ENCODE data around the gene TNFSF9. TPM values are rescaled to one million over a fixed set of nuclear protein-coding genes. Genes with fewer than 3 reads are reported as not detected.
"Not testable (repeated sequence)": the region's sequence is repeated elsewhere in the genome, so short reads cannot be mapped to it uniquely, and the experiment has no call there.

TNFSF9 gene
- total RNA-seq, 4 donors from 2014 or later = 1.0 to 2.9 (median 1.7) TPM

GRCh38 chr19:6576869-6577475, 46.1 kb downstream of the TNFSF9 start:
- TF ChIP-seq CTCF (IDR thresholded peaks at IDR 0.05) (no peak), POLR2A (IDR thresholded peaks at IDR 0.05) (no peak), EP300 (IDR thresholded peaks at IDR 0.05) (no peak), POLR2AphosphoS5 (IDR thresholded peaks at IDR 0.05) (no peak)
- Histone ChIP-seq H3K9me3 (no peaks in the 10 kb centered on the region), H3K4me1 (peaks cover 19% of the 10 kb centered on the region), H3K36me3 (no peaks in the 10 kb centered on the region), H3K4me3 (no peak overlapping the region), H3K27me3 (peaks cover 6% of the 10 kb centered on the region), H3K27ac (no peak overlapping the region)
- no peak for DNase-seq (ENCODE audit: low spot score in 2 of 2)
- 61% methylated on average over 5 of the region's 5 CpGs for WGBS

GRCh38 chr19:6577476-6578125, 46.8 kb downstream of the TNFSF9 start:
- TF ChIP-seq CTCF (IDR thresholded peaks at IDR 0.05) (no peak), POLR2AphosphoS5 (IDR thresholded peaks at IDR 0.05) (no peak), EP300 (IDR thresholded peaks at IDR 0.05) (no peak), POLR2A (IDR thresholded peaks at IDR 0.05) (no peak)
- no peak overlapping the region for H3K4me3 ChIP-seq
- H3K27ac ChIP-seq = no peak overlapping the region
- DNase-seq (ENCODE audit: low spot score in 2 of 2) = no peak
- H3K9me3 ChIP-seq = no peaks in the 10 kb centered on the region
- WGBS = 52% methylated on average over 5 of the region's 5 CpGs
- H3K36me3 ChIP-seq = no peaks in the 10 kb centered on the region
- H3K4me1 ChIP-seq = peaks cover 19% of the 10 kb centered on the region
- H3K27me3 ChIP-seq = no peaks in the 10 kb centered on the region

GRCh38 chr19:6579450-6580178, 48.8 kb downstream of the TNFSF9 start:
- Histone ChIP-seq H3K4me3 (no peak overlapping the region), H3K36me3 (no peaks in the 10 kb centered on the region), H3K27me3 (peaks cover 10% of the 10 kb centered on the region), H3K4me1 (peaks cover 19% of the 10 kb centered on the region), H3K27ac (no peak overlapping the region), H3K9me3 (no peaks in the 10 kb centered on the region)
- TF ChIP-seq CTCF (IDR thresholded peaks at IDR 0.05) (no peak), POLR2A (IDR thresholded peaks at IDR 0.05) (no peak), EP300 (IDR thresholded peaks at IDR 0.05) (no peak), POLR2AphosphoS5 (IDR thresholded peaks at IDR 0.05) (no peak)
- DNase-seq (ENCODE audit: low spot score in 2 of 2) = no peak
- WGBS = 79% methylated on average over 7 of the region's 7 CpGs

DNA sequence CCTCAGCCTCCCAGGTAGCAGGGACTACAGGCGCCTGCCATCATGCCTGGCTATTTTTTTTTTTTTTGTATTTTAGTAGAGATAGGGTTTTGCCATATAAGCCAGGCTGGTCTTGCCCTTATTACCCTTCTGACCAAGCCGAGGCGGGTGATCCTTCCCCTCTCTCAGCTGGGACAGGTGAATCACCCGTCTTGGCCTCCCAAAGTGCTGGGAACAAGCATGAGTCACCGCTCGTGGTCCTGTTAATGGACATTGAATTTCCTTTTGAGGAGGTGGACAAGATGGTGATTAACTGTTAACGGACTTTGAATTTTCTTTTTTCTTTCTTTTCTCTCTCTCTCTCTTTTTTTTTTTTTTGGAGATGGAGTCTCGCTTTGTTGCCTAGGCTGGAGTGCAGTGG, 49.5 kb downstream of the TNFSF9 start:
- DNase-seq (ENCODE audit: low spot score in 2 of 2) = no peak
- no peak for TF ChIP-seq POLR2A (IDR thresholded peaks at IDR 0.05)
- TF ChIP-seq EP300 (IDR thresholded peaks at IDR 0.05) = no peak
- no peak for TF ChIP-seq POLR2AphosphoS5 (IDR thresholded peaks at IDR 0.05)
- no peak for TF ChIP-seq CTCF (IDR thresholded peaks at IDR 0.05)

DNA sequence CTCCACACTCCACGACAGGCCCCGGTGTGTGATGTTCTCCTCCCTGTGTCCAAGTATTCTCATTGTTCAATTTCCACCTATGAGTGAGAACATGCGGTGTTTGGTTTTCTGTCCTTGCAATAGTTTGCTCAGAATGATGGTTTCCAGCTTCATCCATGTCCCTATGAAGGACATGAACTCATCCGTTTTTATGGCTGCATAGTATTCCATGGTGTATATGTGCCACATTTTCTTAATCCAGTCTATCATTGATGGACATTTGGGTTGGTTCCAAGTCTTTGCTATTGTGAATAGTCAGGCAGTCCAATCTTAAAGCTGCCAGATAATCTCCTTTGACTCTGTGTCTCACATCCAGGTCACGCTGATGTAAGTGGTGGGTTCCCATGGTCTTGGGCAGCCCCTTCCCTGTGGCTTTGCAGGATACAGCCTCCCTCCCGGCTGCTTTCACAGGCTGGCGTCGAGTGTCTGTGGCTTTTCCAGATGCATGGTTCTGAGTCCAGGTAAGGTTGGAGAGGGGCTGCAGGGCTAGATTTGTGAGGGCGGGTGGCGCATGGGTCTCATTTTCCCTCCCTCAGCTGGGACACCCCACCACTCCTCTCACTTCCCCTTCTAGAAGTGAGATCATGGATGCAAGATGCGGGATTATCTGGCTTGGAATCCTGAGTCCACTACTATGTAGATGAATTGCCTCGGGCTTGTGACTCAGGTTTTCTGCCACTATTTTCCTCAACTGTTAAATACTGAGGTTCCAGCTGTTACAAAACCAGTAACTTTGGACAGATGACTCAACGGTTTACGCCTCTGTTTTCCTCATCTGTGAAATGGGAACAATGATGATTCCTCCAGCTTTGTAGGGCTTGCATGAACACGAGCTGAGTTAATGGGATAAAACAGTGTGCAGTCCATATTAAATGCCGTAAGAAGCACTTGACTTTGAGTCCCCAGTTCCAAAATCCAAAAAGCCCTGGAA, 52.0 kb downstream of the TNFSF9 start:
- H3K27me3 ChIP-seq = peaks cover 35% of the 10 kb centered on the region
- H3K9me3 ChIP-seq; H3K36me3 ChIP-seq; H3K27ac ChIP-seq; H3K4me3 ChIP-seq; DNase-seq (ENCODE audit: low spot score in 2 of 2): not testable (repeated sequence)
- H3K4me1 ChIP-seq = peaks cover 11% of the 10 kb centered on the region
- 83% methylated on average over 15 of the region's 16 CpGs for WGBS

More for the DNA sequence above, 49.5 kb downstream of the TNFSF9 start:
- no peaks in the 10 kb centered on the region for H3K9me3 ChIP-seq
- no peak overlapping the region for H3K27ac ChIP-seq
- peaks cover 11% of the 10 kb centered on the region for H3K27me3 ChIP-seq
- no peaks in the 10 kb centered on the region for H3K36me3 ChIP-seq
- H3K4me1 ChIP-seq = peaks cover 19% of the 10 kb centered on the region
- 77% methylated on average over 8 of the region's 8 CpGs for WGBS
- no peak overlapping the region for H3K4me3 ChIP-seq
